Measurements from ENCODE around the gene RASSF8.

DNA sequence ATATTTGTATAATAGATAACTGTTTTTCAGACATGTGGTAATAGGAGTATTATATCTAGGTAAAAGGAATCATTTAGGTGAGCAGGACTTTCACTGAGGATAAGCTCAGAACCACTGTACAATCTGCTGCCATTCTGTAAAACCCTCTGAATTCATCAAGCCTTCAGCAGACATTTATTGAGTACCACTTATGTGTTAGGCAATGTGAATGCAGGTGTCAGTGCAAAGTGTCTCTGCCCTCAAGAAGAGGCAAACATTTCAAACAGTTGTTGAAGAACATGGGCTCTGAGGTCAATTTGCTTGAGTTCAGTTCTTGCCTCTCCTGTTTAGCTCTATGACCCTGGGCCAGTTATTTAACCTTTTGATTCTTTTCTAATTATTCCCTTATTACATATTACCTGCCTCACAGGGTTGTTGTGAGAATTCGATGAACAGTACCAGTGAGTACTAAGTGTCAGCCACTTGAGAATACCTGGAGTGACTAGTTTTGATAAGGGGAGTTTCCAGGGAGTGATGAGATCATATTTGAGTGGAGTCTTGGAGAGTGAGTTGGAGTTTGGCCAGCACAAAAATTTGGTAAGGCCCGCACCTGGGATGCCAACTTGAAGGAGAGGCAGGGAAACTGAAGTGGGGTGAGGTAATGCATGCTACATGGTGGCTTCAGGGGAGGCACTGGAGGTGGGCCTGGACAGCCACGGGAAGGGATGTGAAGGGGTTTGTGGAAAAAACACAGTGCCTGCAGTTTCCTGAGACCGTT lies 33.7 kb downstream of the RASSF8 start:
- TF ChIP-seq, protein P1, sequence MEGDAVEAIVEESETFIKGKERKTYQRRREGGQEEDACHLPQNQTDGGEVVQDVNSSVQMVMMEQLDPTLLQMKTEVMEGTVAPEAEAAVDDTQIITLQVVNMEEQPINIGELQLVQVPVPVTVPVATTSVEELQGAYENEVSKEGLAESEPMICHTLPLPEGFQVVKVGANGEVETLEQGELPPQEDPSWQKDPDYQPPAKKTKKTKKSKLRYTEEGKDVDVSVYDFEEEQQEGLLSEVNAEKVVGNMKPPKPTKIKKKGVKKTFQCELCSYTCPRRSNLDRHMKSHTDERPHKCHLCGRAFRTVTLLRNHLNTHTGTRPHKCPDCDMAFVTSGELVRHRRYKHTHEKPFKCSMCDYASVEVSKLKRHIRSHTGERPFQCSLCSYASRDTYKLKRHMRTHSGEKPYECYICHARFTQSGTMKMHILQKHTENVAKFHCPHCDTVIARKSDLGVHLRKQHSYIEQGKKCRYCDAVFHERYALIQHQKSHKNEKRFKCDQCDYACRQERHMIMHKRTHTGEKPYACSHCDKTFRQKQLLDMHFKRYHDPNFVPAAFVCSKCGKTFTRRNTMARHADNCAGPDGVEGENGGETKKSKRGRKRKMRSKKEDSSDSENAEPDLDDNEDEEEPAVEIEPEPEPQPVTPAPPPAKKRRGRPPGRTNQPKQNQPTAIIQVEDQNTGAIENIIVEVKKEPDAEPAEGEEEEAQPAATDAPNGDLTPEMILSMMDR (conservative IDR thresholded peaks at IDR 0.05; ENCODE audit: low read depth, low read length): no peak
- no peak for TF ChIP-seq EZH2phosphoT487 (IDR thresholded peaks at IDR 0.05; ENCODE audit: borderline replicate concordance, low read length)
